DND-41 (cell line): Measurements from ENCODE around the gene TMEM254.

ENCODE experiments used
- ATAC-seq: fragments of 200-7000 bp; cut with Tn5 transposase; 3 replicates; pipeline ENCODE4 v1.9.1; 2021; ENCODE audit warnings: low read depth; ENCODE audit not compliant: insufficient read depth
- DNase-seq: peaks from one replicate; pipeline ENCODE4 v3.0.0-alpha.2; 2020
- H2AFZ ChIP-seq: 2 replicates; pipeline ENCODE4 v1.6.0; 2012; ENCODE audit warnings: low read depth, low read length
- H3K27ac ChIP-seq: 2 replicates; pipeline ENCODE4 v1.5.1; 2012; ENCODE audit warnings: low read length, inconsistent platforms
- H3K27me3 ChIP-seq: fragments of 200-600 bp; sonication (generic); 2 replicates; pipeline ENCODE4 v1.6.0; 2012; ENCODE audit warnings: low read length, mild to moderate bottlenecking, inconsistent platforms; ENCODE audit not compliant: insufficient read depth, poor library complexity
- H3K36me3 ChIP-seq: 2 replicates; pipeline ENCODE4 v1.5.1; 2012; ENCODE audit warnings: low read length, inconsistent platforms; ENCODE audit not compliant: insufficient read depth
- H3K4me1 ChIP-seq: 2 replicates; pipeline ENCODE4 v1.5.1; 2012; ENCODE audit warnings: mild to moderate bottlenecking, low read length; ENCODE audit not compliant: insufficient read depth
- H3K4me2 ChIP-seq: 2 replicates; pipeline ENCODE4 v1.6.0; 2012; ENCODE audit warnings: mild to moderate bottlenecking, moderate library complexity, low read length, inconsistent platforms; ENCODE audit not compliant: insufficient read depth
- H3K4me3 ChIP-seq, 2 experiments: fragments of 200-600 bp in 1 of 2; shearing (Covaris generic) in 1 of 2; 2 replicates each; pipeline ENCODE4 v1.5.1; 2012 to 2016; ENCODE audit warnings: inconsistent platforms in 2 of 2, low read length in 2 of 2, mild to moderate bottlenecking in 2 of 2, low read depth in 1 of 2, moderate library complexity in 1 of 2
- H3K79me2 ChIP-seq: 2 replicates; pipeline ENCODE4 v1.6.0; 2012; ENCODE audit warnings: low read length, inconsistent platforms; ENCODE audit not compliant: insufficient read depth
- H3K9ac ChIP-seq: 2 replicates; pipeline ENCODE4 v1.6.0; 2012; ENCODE audit warnings: low read depth, mild to moderate bottlenecking, inconsistent platforms, low read length, moderate library complexity
- H3K9me3 ChIP-seq: 2 replicates; pipeline ENCODE4 v1.5.1; 2012; ENCODE audit warnings: low read length, moderate library complexity, mild to moderate bottlenecking, inconsistent platforms; ENCODE audit not compliant: insufficient read depth, severe bottlenecking
- H4K20me1 ChIP-seq: 2 replicates; pipeline ENCODE4 v1.6.0; 2012; ENCODE audit warnings: low read length; ENCODE audit not compliant: insufficient read depth
- EZH2 ChIP-seq: IDR thresholded peaks from 3 replicates; pipeline ENCODE4 v1.6.1; 2012; ENCODE audit warnings: borderline replicate concordance, low read depth, mild to moderate bottlenecking, moderate library complexity, low read length, inconsistent platforms; ENCODE audit not compliant: severe bottlenecking
- TF ChIP-seq, protein P1 (sequence below): IDR thresholded peaks from 2 replicates; pipeline ENCODE4 v1.5.1; 2012; ENCODE audit warnings: borderline replicate concordance, low read length, moderate library complexity, mild to moderate bottlenecking; ENCODE audit not compliant: poor library complexity, severe bottlenecking; ENCODE audit errors: extremely low read depth

Gene TMEM254

DNA sequence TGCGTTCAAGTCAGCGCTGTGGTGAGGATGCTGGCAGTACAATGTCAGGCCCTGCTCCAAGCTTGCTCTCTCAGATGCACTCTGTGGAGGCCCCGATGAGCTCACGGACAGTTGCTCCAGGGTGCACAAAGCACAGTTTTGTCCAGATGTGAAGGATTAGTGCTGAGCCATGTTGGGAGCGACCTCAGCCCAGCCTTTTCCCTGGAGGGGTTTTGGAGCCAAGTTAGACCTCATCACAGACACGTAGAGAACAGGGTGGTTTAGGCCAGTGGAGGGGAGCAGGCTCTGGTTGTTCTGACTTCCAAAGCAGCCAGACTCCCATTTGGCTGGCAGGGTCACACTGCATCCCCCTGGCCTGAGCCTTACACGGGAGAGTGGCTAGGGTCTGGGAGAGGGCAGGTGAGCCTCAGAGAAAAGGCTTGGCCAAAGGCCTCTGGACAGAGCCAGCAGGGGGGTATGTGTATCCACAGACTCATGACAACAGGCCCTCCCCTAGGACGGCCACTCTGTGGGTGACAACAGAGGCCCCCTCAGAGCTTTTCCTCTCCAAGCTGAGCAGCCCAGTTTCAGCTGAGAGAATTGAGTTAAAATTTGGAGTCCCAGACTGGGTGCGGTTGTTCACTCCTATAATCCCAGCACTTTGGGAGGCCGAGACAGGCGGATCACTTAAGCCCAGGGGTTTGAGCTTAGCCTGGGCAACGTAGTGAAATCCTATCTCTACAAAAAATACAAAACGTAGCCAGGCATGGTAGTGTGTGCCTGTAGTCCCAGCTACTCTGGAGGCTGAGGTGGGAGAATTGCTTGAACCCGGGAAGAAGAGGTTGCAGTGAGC is 58.8 kb downstream of the TMEM254 start:
- no peaks in the 10 kb centered on the region for H3K27me3 ChIP-seq
- H2AFZ ChIP-seq: no peak overlapping the region
- no peak for ATAC-seq
- no peak for DNase-seq
- H3K4me3 ChIP-seq: no peak overlapping the region
- no peaks in the 10 kb centered on the region for H3K9me3 ChIP-seq
- H3K9ac ChIP-seq: no peak overlapping the region
- H3K36me3 ChIP-seq: no peaks in the 10 kb centered on the region
- H3K27ac ChIP-seq: no peak overlapping the region
- H3K4me1 ChIP-seq: no peaks in the 10 kb centered on the region
- H3K79me2 ChIP-seq: no peaks in the 10 kb centered on the region
- no peak overlapping the region for H3K4me2 ChIP-seq
- H4K20me1 ChIP-seq: no peaks in the 10 kb centered on the region
- no peak for TF ChIP-seq EZH2
- TF ChIP-seq, protein P1, sequence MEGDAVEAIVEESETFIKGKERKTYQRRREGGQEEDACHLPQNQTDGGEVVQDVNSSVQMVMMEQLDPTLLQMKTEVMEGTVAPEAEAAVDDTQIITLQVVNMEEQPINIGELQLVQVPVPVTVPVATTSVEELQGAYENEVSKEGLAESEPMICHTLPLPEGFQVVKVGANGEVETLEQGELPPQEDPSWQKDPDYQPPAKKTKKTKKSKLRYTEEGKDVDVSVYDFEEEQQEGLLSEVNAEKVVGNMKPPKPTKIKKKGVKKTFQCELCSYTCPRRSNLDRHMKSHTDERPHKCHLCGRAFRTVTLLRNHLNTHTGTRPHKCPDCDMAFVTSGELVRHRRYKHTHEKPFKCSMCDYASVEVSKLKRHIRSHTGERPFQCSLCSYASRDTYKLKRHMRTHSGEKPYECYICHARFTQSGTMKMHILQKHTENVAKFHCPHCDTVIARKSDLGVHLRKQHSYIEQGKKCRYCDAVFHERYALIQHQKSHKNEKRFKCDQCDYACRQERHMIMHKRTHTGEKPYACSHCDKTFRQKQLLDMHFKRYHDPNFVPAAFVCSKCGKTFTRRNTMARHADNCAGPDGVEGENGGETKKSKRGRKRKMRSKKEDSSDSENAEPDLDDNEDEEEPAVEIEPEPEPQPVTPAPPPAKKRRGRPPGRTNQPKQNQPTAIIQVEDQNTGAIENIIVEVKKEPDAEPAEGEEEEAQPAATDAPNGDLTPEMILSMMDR: no peak

DNA sequence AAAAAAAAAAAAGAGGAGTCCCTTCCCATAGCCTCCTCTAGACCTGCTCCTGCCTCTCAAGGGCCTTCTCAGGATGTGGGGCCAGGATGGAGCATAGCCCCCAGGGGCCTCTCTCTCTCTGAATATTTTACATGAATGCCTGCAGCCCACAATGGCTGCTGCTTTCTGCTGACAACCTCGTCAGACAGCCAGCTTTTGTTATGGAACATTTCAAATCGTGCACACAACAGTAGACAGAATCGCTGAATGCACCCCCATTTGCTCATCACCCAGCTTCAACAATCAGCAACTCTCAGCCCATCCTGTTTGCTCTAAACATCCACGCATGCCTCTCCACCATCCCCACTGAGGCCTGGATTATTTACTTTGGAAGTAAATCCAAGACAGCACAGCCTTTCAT is 59.5 kb downstream of the TMEM254 start:
- no peak for ATAC-seq
- Histone ChIP-seq H3K4me3 (no peak overlapping the region), H3K79me2 (no peaks in the 10 kb centered on the region), H3K36me3 (no peaks in the 10 kb centered on the region), H3K27me3 (no peaks in the 10 kb centered on the region), H2AFZ (no peak overlapping the region), H3K4me1 (no peaks in the 10 kb centered on the region), H3K4me2 (no peak overlapping the region), H4K20me1 (no peaks in the 10 kb centered on the region), H3K9me3 (no peaks in the 10 kb centered on the region), H3K9ac (no peak overlapping the region), H3K27ac (no peak overlapping the region)
- no peak for DNase-seq
- TF ChIP-seq, protein P1: no peak
- no peak for TF ChIP-seq EZH2

DNA sequence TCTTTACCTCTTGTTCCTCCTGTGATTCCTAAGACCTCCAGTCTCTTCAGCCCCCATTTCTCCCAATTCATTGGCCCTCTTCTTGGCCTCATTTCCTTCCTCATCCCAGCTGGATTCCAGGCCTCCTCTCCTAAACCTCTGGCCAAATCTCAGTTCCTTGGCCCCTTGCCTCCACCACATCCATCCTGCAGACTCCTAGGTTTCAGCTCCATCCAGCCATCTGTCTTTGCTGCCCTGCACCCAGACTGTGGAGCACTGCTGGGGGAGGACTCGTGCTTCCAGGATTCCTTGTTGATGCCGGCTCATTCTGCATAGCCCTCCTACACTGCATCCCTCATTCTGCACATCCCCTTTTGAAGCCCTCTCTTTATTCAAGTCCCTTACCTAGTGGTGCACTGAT is 60.8 kb downstream of the TMEM254 start:
- Histone ChIP-seq H3K4me2 (no peak overlapping the region), H3K79me2 (no peaks in the 10 kb centered on the region), H3K27me3 (peaks cover 6% of the 10 kb centered on the region), H3K36me3 (no peaks in the 10 kb centered on the region), H3K9ac (no peak overlapping the region), H3K27ac (no peak overlapping the region), H3K4me1 (no peaks in the 10 kb centered on the region), H3K9me3 (no peaks in the 10 kb centered on the region), H2AFZ (no peak overlapping the region), H4K20me1 (peaks cover 5% of the 10 kb centered on the region; the same call in 1 of the 2 replicates), H3K4me3 (no peak overlapping the region)
- DNase-seq: no peak
- no peak for ATAC-seq
- TF ChIP-seq, protein P1: no peak
- TF ChIP-seq EZH2: no peak
